Endothelial cell of umbilical vein (primary cell): ENCODE measurements around the gene RALA. TPM values are rescaled to one million over a fixed set of nuclear protein-coding genes. Genes with fewer than 3 reads are reported as not detected.

Source experiments
- BruUV-seq: library from RNA; stranded (reverse); fragments of 400-500 nt; replicated peaks from 2 replicates; lab custom pipeline; 2021; lab: Mats Ljungman, UMichigan
- CTCF ChIA-PET: fragments of 300-600, 350-600 bp; sonication (Branson Sonifier 250); formaldehyde crosslinking; loops from one replicate; lab custom pipeline; 2021; ENCODE audit warnings: antibody characterized with exemption, inconsistent platforms; lab: Charles Lee
- POLR2A ChIA-PET: fragments of 300-600, 350-600 bp; sonication (Branson Sonifier 250); formaldehyde crosslinking; loops from one replicate; lab custom pipeline; 2021; ENCODE audit warnings: antibody characterized with exemption, inconsistent platforms; lab: Charles Lee
- DNase-seq: peaks from one replicate; pipeline ENCODE4 v3.0.0-alpha.2; 2011; ENCODE audit warnings: low read depth, low spot score
- FAIRE-seq: peaks from 2 replicates; lab custom pipeline; 2011; peaks lifted over from hg19 to GRCh38; lab: Jason Lieb, UNC
- H2AFZ ChIP-seq: 2 replicates; pipeline ENCODE4 v1.6.0; 2012; ENCODE audit warnings: low read depth, low read length, control low read depth, inconsistent platforms
- H3K27ac ChIP-seq: 2 replicates; pipeline ENCODE4 v1.5.1; 2011; ENCODE audit warnings: low read depth, mild to moderate bottlenecking, control low read depth, low read length, moderate library complexity; ENCODE audit not compliant: insufficient read depth
- H3K27me3 ChIP-seq, 2 experiments: 2 replicates each; pipeline versions ENCODE4 v1.6.0 to v1.6.1; 2011; ENCODE audit warnings: low read length in 2 of 2, mixed read lengths in 1 of 2; ENCODE audit not compliant: control insufficient read depth in 2 of 2, insufficient read depth in 2 of 2
- H3K36me3 ChIP-seq, 2 experiments: 2 replicates in 1 of 2; 3 replicates in 1 of 2; pipeline ENCODE4 v1.5.1; 2011; ENCODE audit warnings: low read length in 2 of 2, mild to moderate bottlenecking in 1 of 2, moderate library complexity in 1 of 2; ENCODE audit not compliant: control insufficient read depth in 2 of 2, insufficient read depth in 2 of 2; ENCODE audit errors: extremely low read depth in 1 of 2
- H3K4me1 ChIP-seq: 3 replicates; pipeline ENCODE4 v1.5.1; 2011; ENCODE audit warnings: mild to moderate bottlenecking, low read length; ENCODE audit not compliant: control insufficient read depth, insufficient read depth; ENCODE audit errors: extremely low read depth
- H3K4me2 ChIP-seq: 2 replicates; pipeline ENCODE4 v1.6.1; 2011; ENCODE audit warnings: low read length, control low read depth, mixed read lengths; ENCODE audit not compliant: insufficient read depth
- H3K4me3 ChIP-seq, 3 experiments: fragments of 200-600 bp in 1 of 3; sonication (generic), shearing (Covaris generic) in 1 of 3; replicated peaks in 1 of 3; 2 replicates each; pipeline ENCODE4 v1.5.1; 2011 to 2016; ENCODE audit warnings: control low read depth in 3 of 3, low read length in 3 of 3, mild to moderate bottlenecking in 2 of 3, inconsistent platforms in 1 of 3, low read depth in 1 of 3, moderate library complexity in 1 of 3; ENCODE audit not compliant: insufficient read depth in 1 of 3
- H3K79me2 ChIP-seq: 2 replicates; pipeline ENCODE4 v1.6.0; 2012; ENCODE audit warnings: low read length, inconsistent platforms; ENCODE audit not compliant: control insufficient read depth, insufficient read depth
- H3K9ac ChIP-seq: replicated peaks from 2 replicates; pipeline ENCODE3; 2011; ENCODE audit warnings: low read length, control low read depth; ENCODE audit not compliant: insufficient read depth; ENCODE audit errors: extremely low read depth
- H3K9me1 ChIP-seq: replicated peaks from 3 replicates; pipeline ENCODE4 v1.6.0; 2011; ENCODE audit warnings: mild to moderate bottlenecking, low read length; ENCODE audit not compliant: control insufficient read depth, insufficient read depth; ENCODE audit errors: extremely low read depth
- H3K9me3 ChIP-seq: replicated peaks from 2 replicates; pipeline ENCODE4 v1.5.1; 2012; ENCODE audit warnings: low read length, inconsistent platforms; ENCODE audit not compliant: control insufficient read depth, insufficient read depth
- H4K20me1 ChIP-seq: replicated peaks from 2 replicates; pipeline ENCODE3; 2011; ENCODE audit warnings: mild to moderate bottlenecking, low read length; ENCODE audit not compliant: control insufficient read depth, insufficient read depth; ENCODE audit errors: extremely low read depth
- EZH2 ChIP-seq: IDR thresholded peaks from 2 replicates; pipeline ENCODE4 v1.6.1; 2012; ENCODE audit warnings: borderline replicate concordance, low read depth, mild to moderate bottlenecking, moderate library complexity, low read length, inconsistent platforms; ENCODE audit not compliant: severe bottlenecking
- FOS ChIP-seq: IDR thresholded peaks from 2 replicates; pipeline ENCODE4 v1.6.1; 2011; ENCODE audit warnings: mild to moderate bottlenecking, low read length, moderate library complexity, borderline replicate concordance; ENCODE audit not compliant: insufficient read depth
- JUN ChIP-seq: IDR thresholded peaks from 2 replicates; pipeline ENCODE4 v1.6.1; 2011; ENCODE audit warnings: borderline replicate concordance, low read depth; ENCODE audit not compliant: insufficient read length, insufficient read depth
- MYC ChIP-seq: IDR thresholded peaks from one replicate; pipeline ENCODE4 v1.6.1; 2011; ENCODE audit warnings: mild to moderate bottlenecking, low read depth, low read length
- dilution Hi-C: fragments of 300-500 bp; cut with MboI; formaldehyde crosslinking; loops from one replicate; pipeline ENCODE4 v1.15.0; 2019; ENCODE audit warnings: low sequenced_read_pairs; ENCODE audit not compliant: extremely low pct_ligation_motif_present
- intact Hi-C: fragments of 100-400 bp; cut with micrococcal nuclease; formaldehyde crosslinking; loops from one replicate; pipeline ENCODE4 v1.10.0; 2022
- polyA plus RNA-seq, 4 experiments: library from polyadenylated mRNA; depleted of rRNA in 3 of 4; stranded (reverse) in 3 of 4; unstranded in 1 of 4; fragments of >200 nt; gene quantifications; 2 replicates each; pipeline versions ENCODE4 v1.2.1 to v1.2.3, GENCODE V29; 2011 to 2012; ENCODE audit warnings: missing spikeins in 1 of 4
- total RNA-seq: library from RNA; stranded (reverse); gene quantifications from 2 replicates; pipeline ENCODE4 v1.2.3, GENCODE V29; 2021
- TF ChIP-seq, protein P1 (sequence below), 2 donors: IDR thresholded peaks; 1 replicate in 1 of 2; 2 replicates in 1 of 2; pipeline ENCODE4 v1.5.1; 2011; ENCODE audit warnings: low read length in 2 of 2, mild to moderate bottlenecking in 2 of 2, moderate library complexity in 2 of 2, control low read depth in 1 of 2, inconsistent platforms in 1 of 2, low read depth in 1 of 2; ENCODE audit not compliant: insufficient read depth in 1 of 2; ENCODE audit errors: extremely low read depth in 1 of 2
- TF ChIP-seq, protein P2 (sequence below): IDR thresholded peaks from 2 replicates; pipeline ENCODE4 v1.6.1; 2011; ENCODE audit not compliant: insufficient read depth, insufficient read length

RALA gene
- total and polyA plus RNA-seq, 2 donors (not counting 3 experiments of a cell fraction or from before 2014, with no cell fraction given), result 91.1 to 191 TPM

DNA sequence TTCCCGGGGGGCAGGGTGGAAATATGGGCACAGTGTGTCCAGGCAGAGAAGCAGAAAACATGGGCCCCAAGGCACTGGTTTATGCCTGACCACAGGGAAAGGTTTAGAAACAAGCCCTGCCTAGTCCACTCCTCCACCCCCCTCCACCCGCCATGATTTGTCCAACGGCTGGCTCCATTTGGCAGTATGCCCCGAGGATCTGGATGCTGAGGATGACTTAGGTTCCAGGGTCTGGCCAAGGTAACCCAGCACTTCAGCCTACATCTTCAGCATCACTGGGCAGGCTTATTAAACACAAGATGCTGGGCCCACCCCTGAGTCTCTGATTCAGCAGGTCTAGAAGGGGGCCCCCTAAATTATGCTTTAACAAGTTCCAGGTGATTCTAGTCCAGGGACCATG is 121.9 kb downstream of the RALA start:
- no peak for FAIRE-seq
- Histone ChIP-seq H3K36me3 (no peaks in the 10 kb centered on the region), H3K79me2 (no peaks in the 10 kb centered on the region), H3K4me3 (no peak overlapping the region), H3K9me1 (no peaks in the 10 kb centered on the region), H3K9me3 (no peaks in the 10 kb centered on the region), H3K9ac (no peak overlapping the region), H3K4me1 (peaks cover 6% of the 10 kb centered on the region), H2AFZ (no peak overlapping the region), H3K4me2 (no peak overlapping the region), H4K20me1 (no peaks in the 10 kb centered on the region), H3K27ac (no peak overlapping the region), H3K27me3 (no peaks in the 10 kb centered on the region)
- BruUV-seq, result no TSS peak
- no peak for DNase-seq
- no peak for TF ChIP-seq JUN
- no peak for TF ChIP-seq EZH2
- no peak for TF ChIP-seq MYC
- TF ChIP-seq, protein P1, sequence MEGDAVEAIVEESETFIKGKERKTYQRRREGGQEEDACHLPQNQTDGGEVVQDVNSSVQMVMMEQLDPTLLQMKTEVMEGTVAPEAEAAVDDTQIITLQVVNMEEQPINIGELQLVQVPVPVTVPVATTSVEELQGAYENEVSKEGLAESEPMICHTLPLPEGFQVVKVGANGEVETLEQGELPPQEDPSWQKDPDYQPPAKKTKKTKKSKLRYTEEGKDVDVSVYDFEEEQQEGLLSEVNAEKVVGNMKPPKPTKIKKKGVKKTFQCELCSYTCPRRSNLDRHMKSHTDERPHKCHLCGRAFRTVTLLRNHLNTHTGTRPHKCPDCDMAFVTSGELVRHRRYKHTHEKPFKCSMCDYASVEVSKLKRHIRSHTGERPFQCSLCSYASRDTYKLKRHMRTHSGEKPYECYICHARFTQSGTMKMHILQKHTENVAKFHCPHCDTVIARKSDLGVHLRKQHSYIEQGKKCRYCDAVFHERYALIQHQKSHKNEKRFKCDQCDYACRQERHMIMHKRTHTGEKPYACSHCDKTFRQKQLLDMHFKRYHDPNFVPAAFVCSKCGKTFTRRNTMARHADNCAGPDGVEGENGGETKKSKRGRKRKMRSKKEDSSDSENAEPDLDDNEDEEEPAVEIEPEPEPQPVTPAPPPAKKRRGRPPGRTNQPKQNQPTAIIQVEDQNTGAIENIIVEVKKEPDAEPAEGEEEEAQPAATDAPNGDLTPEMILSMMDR (IDR thresholded peaks at IDR 0.05; ENCODE audit: extremely low read depth in 1 of 2, insufficient read depth in 1 of 2, low read depth in 1 of 2, low read length in 2 of 2), result no peak
- no peak for TF ChIP-seq FOS
- TF ChIP-seq, protein P2, sequence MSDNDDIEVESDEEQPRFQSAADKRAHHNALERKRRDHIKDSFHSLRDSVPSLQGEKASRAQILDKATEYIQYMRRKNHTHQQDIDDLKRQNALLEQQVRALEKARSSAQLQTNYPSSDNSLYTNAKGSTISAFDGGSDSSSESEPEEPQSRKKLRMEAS, result no peak
- dilution Hi-C loops (no loop called here), intact Hi-C loops (loop anchor here (5.0 kb wide), 1 partner anchor 58 kb away; no protein-coding TSS in a partner anchor)
- ChIA-PET CTCF (interaction anchor here (0.7 to 12.7 kb wide), 15 partner anchors 9 to 292 kb away, joined by 3 to 306 read pairs (median 5); partner anchors contain the start of gene RALA), POLR2A (interaction anchor here (0.5 kb wide), 1 partner anchor 166 kb away, joined by 3 read pairs; no protein-coding TSS in a partner anchor)
